GM12872 (cell line): ENCODE results near the gene TSPY10.
"Not testable (repeated sequence)": the region's sequence is repeated elsewhere in the genome, so short reads cannot be mapped to it uniquely, and the experiment has no call there.

Source experiments
- TF ChIP-seq, protein P1 (sequence below): IDR thresholded peaks from 3 replicates; pipeline ENCODE4 v1.5.1; 2011; ENCODE audit warnings: low read depth, mild to moderate bottlenecking, low read length, moderate library complexity; ENCODE audit not compliant: insufficient read depth

The TSPY10 gene, protein sequence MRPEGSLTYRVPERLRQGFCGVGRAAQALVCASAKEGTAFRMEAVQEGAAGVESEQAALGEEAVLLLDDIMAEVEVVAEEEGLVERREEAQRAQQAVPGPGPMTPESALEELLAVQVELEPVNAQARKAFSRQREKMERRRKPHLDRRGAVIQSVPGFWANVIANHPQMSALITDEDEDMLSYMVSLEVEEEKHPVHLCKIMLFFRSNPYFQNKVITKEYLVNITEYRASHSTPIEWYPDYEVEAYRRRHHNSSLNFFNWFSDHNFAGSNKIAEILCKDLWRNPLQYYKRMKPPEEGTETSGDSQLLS

DNA sequence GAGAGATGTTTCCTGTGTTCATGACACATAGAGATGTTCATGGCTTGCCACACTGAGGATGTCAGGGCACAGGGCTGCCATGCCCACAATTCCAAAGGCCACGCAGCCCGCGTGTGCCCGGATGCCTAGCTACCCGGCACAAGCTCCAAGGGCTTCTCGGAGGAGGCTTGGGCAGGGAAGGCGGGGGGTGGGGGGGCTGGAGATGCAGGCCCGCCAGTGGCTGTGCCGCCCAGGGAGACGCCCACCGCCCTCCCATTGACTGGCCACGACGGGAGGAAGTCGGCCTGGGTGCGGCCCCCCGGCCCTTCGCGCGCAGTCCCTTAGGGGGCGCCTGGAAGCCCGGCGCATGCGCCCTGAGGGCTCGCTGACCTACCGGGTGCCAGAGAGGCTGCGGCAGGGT is at the start of gene TSPY10:
Gene TSPY10, plus strand, starts transcription at position 301 of the 400 bp plus-strand sequence. Its CDS starts 46 bp downstream, at position 347.
- TF ChIP-seq, protein P1, sequence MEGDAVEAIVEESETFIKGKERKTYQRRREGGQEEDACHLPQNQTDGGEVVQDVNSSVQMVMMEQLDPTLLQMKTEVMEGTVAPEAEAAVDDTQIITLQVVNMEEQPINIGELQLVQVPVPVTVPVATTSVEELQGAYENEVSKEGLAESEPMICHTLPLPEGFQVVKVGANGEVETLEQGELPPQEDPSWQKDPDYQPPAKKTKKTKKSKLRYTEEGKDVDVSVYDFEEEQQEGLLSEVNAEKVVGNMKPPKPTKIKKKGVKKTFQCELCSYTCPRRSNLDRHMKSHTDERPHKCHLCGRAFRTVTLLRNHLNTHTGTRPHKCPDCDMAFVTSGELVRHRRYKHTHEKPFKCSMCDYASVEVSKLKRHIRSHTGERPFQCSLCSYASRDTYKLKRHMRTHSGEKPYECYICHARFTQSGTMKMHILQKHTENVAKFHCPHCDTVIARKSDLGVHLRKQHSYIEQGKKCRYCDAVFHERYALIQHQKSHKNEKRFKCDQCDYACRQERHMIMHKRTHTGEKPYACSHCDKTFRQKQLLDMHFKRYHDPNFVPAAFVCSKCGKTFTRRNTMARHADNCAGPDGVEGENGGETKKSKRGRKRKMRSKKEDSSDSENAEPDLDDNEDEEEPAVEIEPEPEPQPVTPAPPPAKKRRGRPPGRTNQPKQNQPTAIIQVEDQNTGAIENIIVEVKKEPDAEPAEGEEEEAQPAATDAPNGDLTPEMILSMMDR = not testable (repeated sequence)

- TF ChIP-seq, protein P1 = not testable (repeated sequence)
Observed at GRCh38 chrY:9486967-9487366, 40.7 kb upstream of the TSPY10 start, which contains the start of gene TSPY9. TSS of gene TSPY9 (plus strand) at chrY:9487267. CDS start at chrY:9487313, 46 bp downstream.
